ENCODE measurements around the gene TCEA2.

Gene TCEA2

GRCh38 chr20:64095927-64096326, 32.9 kb downstream of the TCEA2 start:
- no peaks in the 10 kb centered on the region for H3F3A ChIP-seq (ENCODE audit: low read depth)
- no peak overlapping the region for H3K4me3 ChIP-seq (ENCODE audit: low read length, poor library complexity, severe bottlenecking)
- no peaks in the 10 kb centered on the region for H3K9me3 ChIP-seq (ENCODE audit: insufficient read depth, low read depth, low read length)
- TF ChIP-seq EZH2phosphoT487 (IDR thresholded peaks at IDR 0.05; ENCODE audit: borderline replicate concordance): no peak
- TF ChIP-seq, protein P1, sequence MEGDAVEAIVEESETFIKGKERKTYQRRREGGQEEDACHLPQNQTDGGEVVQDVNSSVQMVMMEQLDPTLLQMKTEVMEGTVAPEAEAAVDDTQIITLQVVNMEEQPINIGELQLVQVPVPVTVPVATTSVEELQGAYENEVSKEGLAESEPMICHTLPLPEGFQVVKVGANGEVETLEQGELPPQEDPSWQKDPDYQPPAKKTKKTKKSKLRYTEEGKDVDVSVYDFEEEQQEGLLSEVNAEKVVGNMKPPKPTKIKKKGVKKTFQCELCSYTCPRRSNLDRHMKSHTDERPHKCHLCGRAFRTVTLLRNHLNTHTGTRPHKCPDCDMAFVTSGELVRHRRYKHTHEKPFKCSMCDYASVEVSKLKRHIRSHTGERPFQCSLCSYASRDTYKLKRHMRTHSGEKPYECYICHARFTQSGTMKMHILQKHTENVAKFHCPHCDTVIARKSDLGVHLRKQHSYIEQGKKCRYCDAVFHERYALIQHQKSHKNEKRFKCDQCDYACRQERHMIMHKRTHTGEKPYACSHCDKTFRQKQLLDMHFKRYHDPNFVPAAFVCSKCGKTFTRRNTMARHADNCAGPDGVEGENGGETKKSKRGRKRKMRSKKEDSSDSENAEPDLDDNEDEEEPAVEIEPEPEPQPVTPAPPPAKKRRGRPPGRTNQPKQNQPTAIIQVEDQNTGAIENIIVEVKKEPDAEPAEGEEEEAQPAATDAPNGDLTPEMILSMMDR (conservative IDR thresholded peaks at IDR 0.05; ENCODE audit: low read length): no peak
- H3K4me1 ChIP-seq (ENCODE audit: insufficient read depth, low read length, poor library complexity, severe bottlenecking): peaks cover 14% of the 10 kb centered on the region
- H3K79me2 ChIP-seq (ENCODE audit: insufficient read depth, low read length): no peaks in the 10 kb centered on the region
- H3K27me3 ChIP-seq (ENCODE audit: insufficient read depth, low read length, poor library complexity, severe bottlenecking): no peaks in the 10 kb centered on the region
- H3K9me2 ChIP-seq (replicated peaks; ENCODE audit: low read depth, low read length): no peaks in the 10 kb centered on the region
- no peaks in the 10 kb centered on the region for H3K36me3 ChIP-seq (ENCODE audit: insufficient read depth, low read length)
- no peak overlapping the region for H3K9ac ChIP-seq (ENCODE audit: low read depth, low read length, poor library complexity, severe bottlenecking)
- H3K4me2 ChIP-seq (ENCODE audit: low read depth, low read length, poor library complexity, severe bottlenecking): no peak overlapping the region
- H2AFZ ChIP-seq (ENCODE audit: low read length): no peak overlapping the region
- H4K20me1 ChIP-seq (ENCODE audit: insufficient read depth, low read length, poor library complexity, severe bottlenecking): no peaks in the 10 kb centered on the region

DNA sequence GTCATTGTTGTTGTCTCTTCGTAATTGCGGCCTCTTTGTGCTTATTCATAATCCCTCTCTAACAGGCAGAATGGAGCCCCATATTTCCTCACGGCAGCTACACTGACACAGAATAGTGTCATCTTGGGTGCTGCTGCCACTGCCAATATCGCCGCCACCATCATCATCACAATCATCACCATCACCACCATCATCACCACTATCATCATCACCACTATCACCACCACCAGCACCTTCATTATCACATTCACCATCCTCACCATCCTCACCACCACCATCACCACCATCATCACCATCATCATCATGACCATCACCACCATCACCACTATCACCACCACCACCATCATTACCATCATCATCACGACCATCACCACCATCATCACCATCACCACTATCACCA, 33.5 kb downstream of the TCEA2 start:
- H3K9me3 ChIP-seq (ENCODE audit: insufficient read depth, low read depth, low read length): no peaks in the 10 kb centered on the region
- H3K27me3 ChIP-seq (ENCODE audit: insufficient read depth, low read length, poor library complexity, severe bottlenecking): no peaks in the 10 kb centered on the region
- H2AFZ ChIP-seq (ENCODE audit: low read length): no peak overlapping the region
- H3K9me2 ChIP-seq (replicated peaks; ENCODE audit: low read depth, low read length): no peaks in the 10 kb centered on the region
- H3K4me2 ChIP-seq (ENCODE audit: low read depth, low read length, poor library complexity, severe bottlenecking): no peak overlapping the region
- no peak overlapping the region for H3K9ac ChIP-seq (ENCODE audit: low read depth, low read length, poor library complexity, severe bottlenecking)
- H3K79me2 ChIP-seq (ENCODE audit: insufficient read depth, low read length): no peaks in the 10 kb centered on the region
- TF ChIP-seq, protein P1 (conservative IDR thresholded peaks at IDR 0.05; ENCODE audit: low read length): no peak
- no peak for TF ChIP-seq EZH2phosphoT487 (IDR thresholded peaks at IDR 0.05; ENCODE audit: borderline replicate concordance)
- no peak overlapping the region for H3K4me3 ChIP-seq (ENCODE audit: low read length, poor library complexity, severe bottlenecking)
- H4K20me1 ChIP-seq (ENCODE audit: insufficient read depth, low read length, poor library complexity, severe bottlenecking): no peaks in the 10 kb centered on the region
- peaks cover 18% of the 10 kb centered on the region for H3K4me1 ChIP-seq (ENCODE audit: insufficient read depth, low read length, poor library complexity, severe bottlenecking)
- no peaks in the 10 kb centered on the region for H3F3A ChIP-seq (ENCODE audit: low read depth)
- no peaks in the 10 kb centered on the region for H3K36me3 ChIP-seq (ENCODE audit: insufficient read depth, low read length)

GRCh38 chr20:64098471-64099013, 35.5 kb downstream of the TCEA2 start:
- no peak overlapping the region for H3K4me2 ChIP-seq (ENCODE audit: low read depth, low read length, poor library complexity, severe bottlenecking)
- no peaks in the 10 kb centered on the region for H3K9me3 ChIP-seq (ENCODE audit: insufficient read depth, low read depth, low read length)
- no peak overlapping the region for H3K4me3 ChIP-seq (ENCODE audit: low read length, poor library complexity, severe bottlenecking)
- no peaks in the 10 kb centered on the region for H3K79me2 ChIP-seq (ENCODE audit: insufficient read depth, low read length)
- peaks cover 23% of the 10 kb centered on the region for H3K4me1 ChIP-seq (ENCODE audit: insufficient read depth, low read length, poor library complexity, severe bottlenecking)
- no peaks in the 10 kb centered on the region for H3K9me2 ChIP-seq (replicated peaks; ENCODE audit: low read depth, low read length)
- no peak overlapping the region for H2AFZ ChIP-seq (ENCODE audit: low read length)
- TF ChIP-seq EZH2phosphoT487 (IDR thresholded peaks at IDR 0.05; ENCODE audit: borderline replicate concordance): no peak
- TF ChIP-seq, protein P1 (conservative IDR thresholded peaks at IDR 0.05; ENCODE audit: low read length): no peak
- H4K20me1 ChIP-seq (ENCODE audit: insufficient read depth, low read length, poor library complexity, severe bottlenecking): no peaks in the 10 kb centered on the region
- no peaks in the 10 kb centered on the region for H3K36me3 ChIP-seq (ENCODE audit: insufficient read depth, low read length)
- H3K27me3 ChIP-seq (ENCODE audit: insufficient read depth, low read length, poor library complexity, severe bottlenecking): no peaks in the 10 kb centered on the region
- no peaks in the 10 kb centered on the region for H3F3A ChIP-seq (ENCODE audit: low read depth)
- H3K9ac ChIP-seq (ENCODE audit: low read depth, low read length, poor library complexity, severe bottlenecking): no peak overlapping the region
